ENCODE measurements around the gene GPS2.

Gene GPS2

GRCh38 chr17:7314719-7315569 is at the start of gene GPS2:
TSS of gene GPS2 (minus strand) at chr17:7315360. CDS start at chr17:7315052, 308 bp downstream.
- Mint-ChIP-seq H3K4me3 (peak within 1 kb of the TSS; percentile 88), H3K27ac (peak within 1 kb of the TSS; percentile 86), H3K27me3 (no peaks in the 10 kb centered on the region), H3K4me1 (peaks cover 59% of the 10 kb centered on the region), H3K36me3 (peaks cover 73% of the 10 kb centered on the region), H3K9me3 (no peaks in the 10 kb centered on the region)
- ATAC-seq = peak; percentile 95

- peaks cover 3% of the 10 kb centered on the region for H3K4me1 Mint-ChIP-seq
- no peaks in the 10 kb centered on the region for H3K9me3 Mint-ChIP-seq
- no peaks in the 10 kb centered on the region for H3K36me3 Mint-ChIP-seq
- H3K4me3 Mint-ChIP-seq = no peak overlapping the region
- ATAC-seq = no peak
- H3K27ac Mint-ChIP-seq = no peak overlapping the region
- peaks cover 19% of the 10 kb centered on the region for H3K27me3 Mint-ChIP-seq
Observed at GRCh38 chr17:7363311-7363710, 48.2 kb upstream of the GPS2 start.

- Mint-ChIP-seq H3K36me3 (no peaks in the 10 kb centered on the region), H3K4me3 (no peak overlapping the region), H3K9me3 (no peaks in the 10 kb centered on the region), H3K4me1 (no peaks in the 10 kb centered on the region), H3K27ac (no peak overlapping the region), H3K27me3 (peaks cover 18% of the 10 kb centered on the region)
- ATAC-seq = no peak
Observed at GRCh38 chr17:7361906-7362305, 46.7 kb upstream of the GPS2 start.

GRCh38 chr17:7357381-7357780 is 42.2 kb upstream of the GPS2 start:
- H3K27me3 Mint-ChIP-seq = peaks cover 10% of the 10 kb centered on the region
- no peaks in the 10 kb centered on the region for H3K9me3 Mint-ChIP-seq
- no peak overlapping the region for H3K4me3 Mint-ChIP-seq
- ATAC-seq = no peak
- H3K4me1 Mint-ChIP-seq = peaks cover 32% of the 10 kb centered on the region
- H3K27ac Mint-ChIP-seq = no peak overlapping the region
- H3K36me3 Mint-ChIP-seq = no peaks in the 10 kb centered on the region

- no peak overlapping the region for H3K27ac Mint-ChIP-seq
- no peak overlapping the region for H3K4me3 Mint-ChIP-seq
- no peaks in the 10 kb centered on the region for H3K36me3 Mint-ChIP-seq
- peaks cover 35% of the 10 kb centered on the region for H3K4me1 Mint-ChIP-seq
- H3K27me3 Mint-ChIP-seq = peaks cover 7% of the 10 kb centered on the region
- H3K9me3 Mint-ChIP-seq = no peaks in the 10 kb centered on the region
- ATAC-seq = no peak
Observed at GRCh38 chr17:7356756-7357155, 41.6 kb upstream of the GPS2 start.

- ATAC-seq = peak; percentile 76
- Mint-ChIP-seq H3K27ac (no peak overlapping the region), H3K36me3 (peaks cover 3% of the 10 kb centered on the region), H3K27me3 (peaks cover under 1% of the 10 kb centered on the region), H3K9me3 (no peaks in the 10 kb centered on the region), H3K4me3 (no peak overlapping the region), H3K4me1 (peaks cover 39% of the 10 kb centered on the region)
Observed at GRCh38 chr17:7356072-7356549, 41.0 kb upstream of the GPS2 start.

GRCh38 chr17:7355573-7355972 is 40.4 kb upstream of the GPS2 start:
- Mint-ChIP-seq H3K9me3 (no peaks in the 10 kb centered on the region), H3K4me3 (no peak overlapping the region), H3K27ac (no peak overlapping the region), H3K27me3 (no peaks in the 10 kb centered on the region), H3K4me1 (peaks cover 45% of the 10 kb centered on the region), H3K36me3 (peaks cover 6% of the 10 kb centered on the region)
- no peak for ATAC-seq

- Mint-ChIP-seq H3K36me3 (peaks cover 10% of the 10 kb centered on the region), H3K4me3 (no peak within 1 kb of the TSS), H3K9me3 (no peaks in the 10 kb centered on the region), H3K27ac (no peak within 1 kb of the TSS), H3K27me3 (no peaks in the 10 kb centered on the region), H3K4me1 (peaks cover 50% of the 10 kb centered on the region)
- ATAC-seq = no peak
Observed at GRCh38 chr17:7355053-7355452, 39.9 kb upstream of the GPS2 start, which contains the start of gene TMEM95. TSS of gene TMEM95 (plus strand) at chr17:7355156. CDS start at chr17:7355205, 49 bp downstream.

GRCh38 chr17:7354262-7354843 is 39.2 kb upstream of the GPS2 start:
- no peaks in the 10 kb centered on the region for H3K27me3 Mint-ChIP-seq
- no peak overlapping the region for H3K27ac Mint-ChIP-seq
- no peaks in the 10 kb centered on the region for H3K9me3 Mint-ChIP-seq
- no peak for ATAC-seq
- peaks cover 57% of the 10 kb centered on the region for H3K4me1 Mint-ChIP-seq
- peaks cover 14% of the 10 kb centered on the region for H3K36me3 Mint-ChIP-seq
- H3K4me3 Mint-ChIP-seq = no peak overlapping the region

- H3K9me3 Mint-ChIP-seq = no peaks in the 10 kb centered on the region
- ATAC-seq = no peak
- no peaks in the 10 kb centered on the region for H3K27me3 Mint-ChIP-seq
- peak overlapping the region; percentile 95 for H3K4me3 Mint-ChIP-seq
- peaks cover 63% of the 10 kb centered on the region for H3K4me1 Mint-ChIP-seq
- peaks cover 24% of the 10 kb centered on the region for H3K36me3 Mint-ChIP-seq
- H3K27ac Mint-ChIP-seq = peak overlapping the region; percentile 87
Observed at GRCh38 chr17:7352910-7353635, 37.9 kb upstream of the GPS2 start.

- ATAC-seq = no peak
- Mint-ChIP-seq H3K9me3 (no peaks in the 10 kb centered on the region), H3K4me1 (peaks cover 63% of the 10 kb centered on the region), H3K27me3 (no peaks in the 10 kb centered on the region), H3K36me3 (peaks cover 29% of the 10 kb centered on the region), H3K27ac (peak overlapping the region; percentile 87), H3K4me3 (peak overlapping the region; percentile 95)
Observed at GRCh38 chr17:7352503-7352889, 37.3 kb upstream of the GPS2 start.

GRCh38 chr17:7351665-7352502 is 36.7 kb upstream of the GPS2 start, which contains the start of gene KCTD11:
TSS of gene KCTD11 (plus strand) at chr17:7352162.
- Mint-ChIP-seq H3K27me3 (no peaks in the 10 kb centered on the region), H3K27ac (peak within 1 kb of the TSS; percentile 87), H3K36me3 (peaks cover 35% of the 10 kb centered on the region), H3K4me1 (peaks cover 63% of the 10 kb centered on the region), H3K9me3 (no peaks in the 10 kb centered on the region), H3K4me3 (peak within 1 kb of the TSS; percentile 95)
- peak; percentile 82 for ATAC-seq

- Mint-ChIP-seq H3K4me1 (peaks cover 54% of the 10 kb centered on the region), H3K27me3 (no peaks in the 10 kb centered on the region), H3K4me3 (no peak overlapping the region), H3K9me3 (no peaks in the 10 kb centered on the region), H3K27ac (peak overlapping the region; percentile 48), H3K36me3 (peaks cover 60% of the 10 kb centered on the region)
- no peak for ATAC-seq
Observed at GRCh38 chr17:7348478-7349242, 33.5 kb upstream of the GPS2 start.
